K562 (cell line): Measurements from ENCODE around the gene LHX5. TPM values are rescaled to one million over a fixed set of nuclear protein-coding genes. Genes with fewer than 3 reads are reported as not detected.

Experiments used
- polyA plus RNA-seq, 8 experiments: library from polyadenylated mRNA; depleted of rRNA in 4 of 8; stranded (reverse) in 5 of 8; unstranded in 3 of 8; fragments of >200 nt; fragmentation: Nextera tagmentation in 2 of 8; fragmentation: Illumina TruSeq in 1 of 8; extraction: Ambion mirVana in 2 of 8; extraction: Trizol in 1 of 8; gene quantifications; 2 replicates each; pipeline versions ENCODE4 v1.2.1 to v1.2.3, GENCODE V29; 2011 to 2014; ENCODE audit warnings: inconsistent platforms in 1 of 8, missing spikeins in 1 of 8
- total RNA-seq, 7 experiments: library from RNA; depleted of rRNA in 6 of 7; stranded (reverse); fragments of >200 nt in 6 of 7; fragmentation: Illumina TruSeq in 2 of 7; extraction: Trizol in 2 of 7; gene quantifications; 2 replicates each; pipeline versions ENCODE4 v1.2.1 to v1.2.3, GENCODE V29; 2011 to 2021; ENCODE audit warnings: low replicate concordance in 1 of 7
- TF ChIP-seq, protein P1 (sequence below), 2 experiments: fragments of 450-650 bp in 1 of 2; sonication (generic) in 1 of 2; formaldehyde crosslinking in 1 of 2; IDR thresholded peaks; 2 replicates each; pipeline versions ENCODE4 v1.7.1 to v1.9.0; 2016 to 2022; ENCODE audit warnings: inconsistent platforms in 1 of 2, mild to moderate bottlenecking in 1 of 2, missing genetic modification reagents in 1 of 2

The LHX5 gene
- total and polyA plus RNA-seq, 9 of the 15 experiments (the other 6 are each of a cell fraction or from before 2014, with no cell fraction given), result 0.04 to 0.17 (median 0.05) TPM; not detected in 6

DNA sequence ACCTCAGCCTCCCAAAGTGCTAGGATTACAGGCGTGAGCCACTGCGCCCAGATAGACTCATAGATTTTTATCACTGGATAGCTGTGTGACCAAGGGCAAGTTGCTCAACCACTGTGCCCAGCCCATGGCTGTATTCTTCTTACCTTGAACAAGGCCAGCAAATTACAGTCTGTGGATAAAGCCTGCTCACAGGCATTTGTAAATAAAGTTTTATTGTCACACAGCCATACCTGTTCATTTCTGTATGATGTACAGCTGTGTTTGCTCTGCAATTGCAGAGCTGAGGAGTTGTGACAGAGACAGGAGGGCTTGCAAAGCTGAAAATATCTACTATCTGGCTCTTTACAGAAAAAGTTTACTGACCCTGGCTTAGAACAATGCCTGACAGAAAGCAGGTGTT, 35.2 kb upstream of the LHX5 start (continued):
- TF ChIP-seq, protein P1, sequence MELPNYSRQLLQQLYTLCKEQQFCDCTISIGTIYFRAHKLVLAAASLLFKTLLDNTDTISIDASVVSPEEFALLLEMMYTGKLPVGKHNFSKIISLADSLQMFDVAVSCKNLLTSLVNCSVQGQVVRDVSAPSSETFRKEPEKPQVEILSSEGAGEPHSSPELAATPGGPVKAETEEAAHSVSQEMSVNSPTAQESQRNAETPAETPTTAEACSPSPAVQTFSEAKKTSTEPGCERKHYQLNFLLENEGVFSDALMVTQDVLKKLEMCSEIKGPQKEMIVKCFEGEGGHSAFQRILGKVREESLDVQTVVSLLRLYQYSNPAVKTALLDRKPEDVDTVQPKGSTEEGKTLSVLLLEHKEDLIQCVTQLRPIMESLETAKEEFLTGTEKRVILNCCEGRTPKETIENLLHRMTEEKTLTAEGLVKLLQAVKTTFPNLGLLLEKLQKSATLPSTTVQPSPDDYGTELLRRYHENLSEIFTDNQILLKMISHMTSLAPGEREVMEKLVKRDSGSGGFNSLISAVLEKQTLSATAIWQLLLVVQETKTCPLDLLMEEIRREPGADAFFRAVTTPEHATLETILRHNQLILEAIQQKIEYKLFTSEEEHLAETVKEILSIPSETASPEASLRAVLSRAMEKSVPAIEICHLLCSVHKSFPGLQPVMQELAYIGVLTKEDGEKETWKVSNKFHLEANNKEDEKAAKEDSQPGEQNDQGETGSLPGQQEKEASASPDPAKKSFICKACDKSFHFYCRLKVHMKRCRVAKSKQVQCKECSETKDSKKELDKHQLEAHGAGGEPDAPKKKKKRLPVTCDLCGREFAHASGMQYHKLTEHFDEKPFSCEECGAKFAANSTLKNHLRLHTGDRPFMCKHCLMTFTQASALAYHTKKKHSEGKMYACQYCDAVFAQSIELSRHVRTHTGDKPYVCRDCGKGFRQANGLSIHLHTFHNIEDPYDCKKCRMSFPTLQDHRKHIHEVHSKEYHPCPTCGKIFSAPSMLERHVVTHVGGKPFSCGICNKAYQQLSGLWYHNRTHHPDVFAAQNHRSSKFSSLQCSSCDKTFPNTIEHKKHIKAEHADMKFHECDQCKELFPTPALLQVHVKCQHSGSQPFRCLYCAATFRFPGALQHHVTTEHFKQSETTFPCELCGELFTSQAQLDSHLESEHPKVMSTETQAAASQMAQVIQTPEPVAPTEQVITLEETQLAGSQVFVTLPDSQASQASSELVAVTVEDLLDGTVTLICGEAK (IDR thresholded peaks at IDR 0.05), result peak; percentile 92
- TF ChIP-seq, protein P1 (CRISPR knock-in tag; IDR thresholded peaks at IDR 0.05), result peak; percentile 87
